GF-D8 (cell line): ENCODE data around the gene CREB3L1.

ENCODE experiments used
- DNase-seq: peaks from one replicate; lab custom pipeline; 2025; lab: John Stamatoyannopoulos, UW

Gene CREB3L1

GRCh38 chr11:46346886-46347636 is 69.6 kb downstream of the CREB3L1 start, which contains the start of gene DGKZ:
TSS of gene DGKZ (plus strand) at chr11:46347463. CDS start at chr11:46347660, 197 bp downstream.
- DNase-seq = peak; percentile 30

DNA sequence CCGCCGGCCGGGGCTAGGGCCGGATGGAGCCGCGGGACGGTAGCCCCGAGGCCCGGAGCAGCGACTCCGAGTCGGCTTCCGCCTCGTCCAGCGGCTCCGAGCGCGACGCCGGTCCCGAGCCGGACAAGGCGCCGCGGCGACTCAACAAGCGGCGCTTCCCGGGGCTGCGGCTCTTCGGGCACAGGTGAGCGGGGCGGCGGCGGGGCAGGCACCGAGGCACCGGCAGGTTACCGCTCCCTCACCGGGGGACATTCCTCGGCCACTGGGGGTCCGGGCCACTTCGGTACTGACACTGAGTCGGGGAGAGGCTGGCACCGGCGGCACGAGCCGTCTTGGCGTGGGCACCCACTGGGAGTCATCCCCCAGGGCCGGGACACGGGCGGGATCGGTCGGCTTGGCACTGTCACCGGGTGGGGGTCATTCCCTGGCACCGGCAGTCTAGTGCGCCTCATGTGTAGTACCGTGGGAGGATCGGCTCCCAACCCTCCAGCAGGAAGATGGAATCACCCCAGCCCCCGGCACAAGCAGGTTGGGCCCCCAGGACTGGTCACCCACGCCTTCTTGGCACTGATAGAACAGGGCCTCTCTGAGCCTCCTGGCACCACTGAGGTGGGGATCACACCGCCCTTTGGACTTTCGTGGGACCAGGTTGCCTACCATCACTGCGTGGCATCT is 70.3 kb downstream of the CREB3L1 start:
- DNase-seq = no peak

- DNase-seq = no peak
Measured at GRCh38 chr11:46348566-46349401, 71.3 kb downstream of the CREB3L1 start.

DNA sequence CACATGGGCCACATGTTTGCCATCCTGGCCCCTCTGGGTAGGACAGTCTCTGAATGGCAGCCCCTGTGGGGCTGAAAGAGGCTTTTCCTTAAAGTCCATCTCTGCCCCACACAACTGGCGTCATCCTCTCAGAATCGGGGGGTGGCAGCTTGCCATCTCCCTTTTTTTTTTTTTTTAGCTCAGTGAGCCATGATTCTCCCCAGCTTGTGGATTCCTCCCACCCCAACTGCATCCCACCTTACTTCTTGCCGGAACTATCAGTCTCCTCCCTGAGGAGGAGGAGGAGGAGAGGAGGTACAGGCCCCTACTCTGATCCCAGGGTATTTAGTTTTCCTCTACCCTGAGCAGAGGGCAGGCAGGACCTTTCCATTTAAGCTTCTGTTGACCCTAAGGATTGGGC is 73.2 kb downstream of the CREB3L1 start:
- no peak for DNase-seq

DNA sequence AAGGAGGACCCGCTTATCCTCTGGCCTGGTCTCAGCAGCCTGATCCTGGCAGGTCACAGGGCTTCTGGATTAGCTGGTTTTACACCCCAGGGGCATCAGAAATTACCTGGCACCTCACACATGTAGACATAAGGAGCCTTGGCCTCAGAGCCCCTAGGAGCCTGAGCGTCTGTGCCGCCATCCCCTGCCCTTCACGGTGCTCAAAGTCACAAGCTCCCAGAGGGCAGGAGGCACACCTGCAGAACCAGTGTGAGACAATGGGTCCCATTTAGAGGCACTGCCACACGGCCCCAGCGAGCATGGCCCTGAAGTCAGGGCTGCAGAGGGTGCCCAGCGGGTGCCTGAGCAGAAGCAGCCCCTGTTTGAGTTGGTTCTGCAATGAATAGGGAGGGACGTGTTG is 73.7 kb downstream of the CREB3L1 start:
- no peak for DNase-seq

DNA sequence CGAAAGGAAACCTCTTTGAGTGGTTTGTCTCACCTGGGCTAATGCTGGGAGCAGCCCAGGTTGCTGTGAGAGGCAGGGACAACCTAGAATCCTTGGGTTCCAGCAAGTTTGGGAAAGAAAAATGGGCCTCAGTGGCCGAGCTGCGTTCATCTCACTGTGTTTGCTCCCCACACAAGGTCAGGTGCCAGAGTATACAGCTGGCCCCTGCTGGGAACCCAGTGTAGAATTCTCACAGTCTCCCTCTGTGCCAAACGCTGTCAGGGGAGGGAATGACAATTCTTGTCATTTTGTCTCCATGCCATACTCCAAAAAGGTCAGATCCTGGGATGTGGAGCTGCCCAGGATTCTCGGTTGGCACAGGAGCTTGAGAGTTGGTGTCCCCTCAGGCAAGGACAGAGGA is 74.1 kb downstream of the CREB3L1 start:
- DNase-seq = no peak

GRCh38 chr11:46352063-46352841 is 74.8 kb downstream of the CREB3L1 start:
- DNase-seq = no peak

DNA sequence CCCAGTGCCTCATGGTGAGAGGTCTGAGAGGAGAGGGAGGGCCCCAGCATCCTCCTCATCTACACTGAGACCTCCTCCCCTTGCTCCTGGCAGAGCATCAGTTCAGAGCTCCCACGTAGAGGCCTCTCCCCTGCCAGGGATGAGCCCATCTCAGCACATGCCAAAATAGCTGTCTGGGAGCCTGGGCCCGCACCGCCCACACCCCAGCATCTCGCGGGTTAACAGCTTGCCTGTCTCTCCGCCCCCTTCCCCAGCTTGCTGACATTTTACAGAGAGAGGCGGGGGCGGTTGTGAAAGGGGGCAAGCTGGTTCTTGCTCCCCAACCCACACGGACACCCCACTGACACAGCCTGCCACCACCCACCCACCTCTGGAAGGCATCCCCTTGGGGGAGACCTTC is 76.2 kb downstream of the CREB3L1 start:
- DNase-seq = no peak

GRCh38 chr11:46356924-46357482 is 79.5 kb downstream of the CREB3L1 start:
- DNase-seq = no peak

DNA sequence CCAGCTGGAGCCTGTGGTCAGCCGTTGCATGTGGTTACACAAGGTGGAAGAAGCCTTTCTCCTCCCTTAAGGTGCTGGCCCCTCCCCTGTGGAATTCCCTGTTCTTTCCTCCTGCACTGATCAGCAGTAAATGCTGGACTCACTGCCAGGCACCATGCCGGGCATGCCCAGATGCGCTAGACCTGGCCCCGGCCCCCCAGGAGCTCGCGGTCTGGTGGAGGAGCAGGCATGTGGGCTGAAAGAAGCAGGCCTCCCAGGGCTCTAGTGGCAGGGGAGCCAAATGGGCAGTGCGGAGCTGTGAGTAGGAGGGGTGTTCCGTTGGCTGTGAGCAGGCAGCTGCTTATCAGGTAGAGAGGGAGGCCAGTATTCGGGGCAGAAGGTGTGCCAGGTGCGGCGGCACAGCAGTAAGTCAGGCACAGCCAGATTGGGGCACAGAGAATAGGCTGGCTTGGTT is 80.0 kb downstream of the CREB3L1 start:
- no peak for DNase-seq

DNA sequence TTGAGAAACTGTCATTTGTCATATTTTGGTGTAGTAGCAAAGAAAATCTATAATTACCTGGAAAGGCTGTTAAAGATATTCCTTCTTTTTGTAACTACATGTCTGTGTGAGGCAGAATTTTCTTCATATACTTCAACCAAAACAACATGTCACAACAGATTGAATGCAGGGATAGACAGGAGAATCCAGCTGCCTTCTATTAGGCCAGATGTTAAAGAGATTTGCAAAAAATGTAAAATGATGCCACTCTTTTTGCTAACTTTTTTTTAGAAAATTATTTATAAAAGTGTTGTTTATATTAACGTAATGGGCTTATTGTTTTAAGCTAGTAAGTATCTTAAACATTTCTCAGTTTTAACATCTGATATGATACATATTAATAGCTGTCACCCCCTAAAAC is 82.5 kb downstream of the CREB3L1 start:
- no peak for DNase-seq

GRCh38 chr11:46360878-46361277 is 83.4 kb downstream of the CREB3L1 start:
- no peak for DNase-seq

GRCh38 chr11:46361283-46362155 is 84.1 kb downstream of the CREB3L1 start:
- DNase-seq = peak; percentile 49

DNA sequence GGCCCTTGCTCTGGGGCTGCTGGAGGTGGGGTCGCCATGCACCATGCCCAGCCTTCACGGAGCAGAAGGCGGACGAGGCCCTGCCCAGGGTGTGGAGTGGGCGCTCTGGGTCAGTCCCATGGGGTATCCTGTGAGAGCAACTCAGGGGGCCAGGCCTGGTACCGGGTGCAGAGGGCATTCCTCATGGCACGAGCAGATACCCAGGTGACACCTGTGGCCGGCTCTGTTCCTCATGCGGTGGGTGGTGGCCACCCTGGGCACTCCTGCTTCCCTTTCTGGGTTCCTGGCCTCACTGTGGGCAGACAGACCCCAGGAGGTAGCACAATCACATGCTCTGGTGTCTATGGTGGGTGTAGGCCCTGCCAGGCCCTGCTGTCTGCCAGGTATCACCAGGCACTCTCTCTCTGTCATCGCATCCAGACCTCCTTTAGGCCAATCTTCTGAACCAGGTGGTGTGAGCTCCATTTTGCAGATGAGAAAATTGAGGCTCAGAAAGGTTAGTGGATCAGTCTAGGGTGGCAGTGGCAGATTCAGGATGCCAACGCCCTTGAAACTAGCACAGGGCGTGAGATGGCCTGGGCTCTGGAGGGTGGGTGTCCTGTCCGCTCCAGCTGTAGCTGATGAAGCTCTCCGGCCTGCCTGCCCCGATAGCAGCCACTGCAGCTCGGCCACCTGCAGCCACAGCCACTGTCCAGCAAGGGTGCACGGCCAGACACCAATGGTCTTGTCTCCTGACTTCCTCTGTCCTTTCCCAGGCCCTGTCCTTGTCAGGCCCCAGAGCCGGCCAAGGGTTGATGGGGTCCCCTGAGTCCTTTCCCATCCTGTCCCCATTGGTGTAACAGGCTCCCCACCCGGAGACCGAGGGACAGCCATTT is 84.9 kb downstream of the CREB3L1 start:
- DNase-seq = no peak

- DNase-seq = no peak
Measured at GRCh38 chr11:46363031-46363407, 85.6 kb downstream of the CREB3L1 start.

DNA sequence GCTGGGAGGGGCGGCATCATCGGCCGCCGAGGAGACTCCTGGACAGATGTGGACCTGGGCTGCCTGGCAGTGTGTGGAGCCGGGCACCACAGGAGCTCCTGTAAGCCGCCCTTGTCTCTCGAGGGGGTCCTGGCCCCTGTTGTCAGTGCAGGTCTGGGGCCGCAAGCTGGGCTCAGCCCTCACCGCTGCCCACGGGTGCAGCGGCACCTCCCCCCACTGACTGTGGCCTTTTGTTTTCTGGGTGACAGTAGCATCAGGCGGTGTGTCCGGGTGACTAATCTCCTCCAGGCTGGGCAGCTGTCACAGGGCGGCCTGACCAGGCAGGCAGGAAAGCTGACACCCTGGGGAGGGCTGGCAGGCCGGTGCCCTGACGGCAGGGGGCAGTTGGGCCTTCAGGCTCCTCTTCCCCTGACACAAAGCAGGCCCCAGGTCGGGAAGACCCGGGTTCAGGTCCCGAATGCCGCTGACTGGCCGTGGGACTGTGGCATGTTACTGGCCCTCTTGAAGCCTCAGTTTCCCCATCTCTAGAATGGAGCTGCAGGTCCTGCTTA is 86.1 kb downstream of the CREB3L1 start:
- DNase-seq = no peak

- no peak for DNase-seq
Measured at GRCh38 chr11:46364056-46364455, 86.6 kb downstream of the CREB3L1 start.

DNA sequence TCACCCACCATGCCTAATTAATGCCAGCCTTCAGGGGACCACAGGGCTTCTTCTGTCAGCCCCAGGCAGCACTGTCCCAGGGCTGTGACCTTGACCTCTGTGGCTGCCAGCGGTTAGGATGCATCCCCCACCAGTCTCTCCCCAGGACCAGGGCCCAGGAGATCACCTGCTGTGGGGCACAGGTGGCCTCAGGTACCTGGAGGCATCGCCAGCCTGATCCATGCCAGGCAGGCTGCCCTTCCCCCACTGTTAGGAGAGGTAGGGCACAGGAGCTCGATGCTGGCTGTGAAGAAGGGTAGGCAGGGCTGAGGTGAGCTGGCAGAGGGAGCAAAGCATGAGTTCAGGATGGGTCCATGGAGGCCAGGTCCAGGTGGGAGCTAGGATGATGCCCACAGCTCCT is 87.3 kb downstream of the CREB3L1 start:
- DNase-seq = no peak

GRCh38 chr11:46366260-46366659 is 88.8 kb downstream of the CREB3L1 start:
- DNase-seq = no peak
